Cardiac fibroblast (primary cell): ENCODE data around the gene REV3L.
"Not testable (repeated sequence)": the region's sequence is repeated elsewhere in the genome, so short reads cannot be mapped to it uniquely, and the experiment has no call there.

Experiments
- DNase-seq, 2 donors: peaks; one replicate each; pipeline versions ENCODE4 v3.0.0 to v3.0.0-alpha.2; 2010; ENCODE audit warnings: low read depth in 2 of 2
- H3K4me3 ChIP-seq, 2 donors: replicated peaks in 1 of 2; 1 replicate in 1 of 2; 2 replicates in 1 of 2; pipeline ENCODE4 v1.5.1; 2011; ENCODE audit warnings: low read depth in 2 of 2, low read length in 2 of 2, mild to moderate bottlenecking in 2 of 2, moderate library complexity in 1 of 2
- TF ChIP-seq, protein P1 (sequence below): IDR thresholded peaks from one replicate; pipeline ENCODE4 v1.5.1; 2011; ENCODE audit warnings: low read depth, mild to moderate bottlenecking, low read length, inconsistent platforms

The REV3L gene

DNA sequence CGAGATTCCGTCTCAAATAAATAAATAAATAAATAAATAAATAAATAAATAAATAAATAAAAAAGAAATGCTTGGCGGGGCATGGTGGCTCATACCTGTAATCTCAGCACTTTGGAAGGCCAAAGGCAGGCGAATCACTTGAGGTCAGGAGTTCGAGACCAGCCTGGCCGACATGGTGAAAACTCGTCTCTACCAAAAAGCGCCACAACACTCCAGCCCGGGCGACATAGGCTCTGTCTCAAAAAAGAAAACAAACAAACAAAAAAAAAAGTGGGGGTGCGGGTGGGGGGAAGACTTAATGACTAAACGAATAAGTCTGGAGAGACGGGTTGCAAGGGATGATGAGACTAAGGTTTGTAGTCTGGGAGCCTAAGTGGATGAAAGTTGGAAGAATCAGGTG lies 225.0 kb downstream of the REV3L start:
- no peak for DNase-seq
- no peak overlapping the region for H3K4me3 ChIP-seq
- TF ChIP-seq, protein P1, sequence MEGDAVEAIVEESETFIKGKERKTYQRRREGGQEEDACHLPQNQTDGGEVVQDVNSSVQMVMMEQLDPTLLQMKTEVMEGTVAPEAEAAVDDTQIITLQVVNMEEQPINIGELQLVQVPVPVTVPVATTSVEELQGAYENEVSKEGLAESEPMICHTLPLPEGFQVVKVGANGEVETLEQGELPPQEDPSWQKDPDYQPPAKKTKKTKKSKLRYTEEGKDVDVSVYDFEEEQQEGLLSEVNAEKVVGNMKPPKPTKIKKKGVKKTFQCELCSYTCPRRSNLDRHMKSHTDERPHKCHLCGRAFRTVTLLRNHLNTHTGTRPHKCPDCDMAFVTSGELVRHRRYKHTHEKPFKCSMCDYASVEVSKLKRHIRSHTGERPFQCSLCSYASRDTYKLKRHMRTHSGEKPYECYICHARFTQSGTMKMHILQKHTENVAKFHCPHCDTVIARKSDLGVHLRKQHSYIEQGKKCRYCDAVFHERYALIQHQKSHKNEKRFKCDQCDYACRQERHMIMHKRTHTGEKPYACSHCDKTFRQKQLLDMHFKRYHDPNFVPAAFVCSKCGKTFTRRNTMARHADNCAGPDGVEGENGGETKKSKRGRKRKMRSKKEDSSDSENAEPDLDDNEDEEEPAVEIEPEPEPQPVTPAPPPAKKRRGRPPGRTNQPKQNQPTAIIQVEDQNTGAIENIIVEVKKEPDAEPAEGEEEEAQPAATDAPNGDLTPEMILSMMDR = no peak

- peak in 1 of 2 donors; percentile 22 for DNase-seq
- TF ChIP-seq, protein P1 = no peak
- H3K4me3 ChIP-seq = no peak overlapping the region
These were observed 226.4 kb downstream of the REV3L start for GRCh38 chr6:111256646-111257045.

GRCh38 chr6:111255838-111256237 lies 227.2 kb downstream of the REV3L start:
- not testable (repeated sequence) for DNase-seq, H3K4me3 ChIP-seq

GRCh38 chr6:111254779-111255166 lies 228.2 kb downstream of the REV3L start:
- DNase-seq = no peak
- no peak overlapping the region for H3K4me3 ChIP-seq
- TF ChIP-seq, protein P1 = no peak

DNA sequence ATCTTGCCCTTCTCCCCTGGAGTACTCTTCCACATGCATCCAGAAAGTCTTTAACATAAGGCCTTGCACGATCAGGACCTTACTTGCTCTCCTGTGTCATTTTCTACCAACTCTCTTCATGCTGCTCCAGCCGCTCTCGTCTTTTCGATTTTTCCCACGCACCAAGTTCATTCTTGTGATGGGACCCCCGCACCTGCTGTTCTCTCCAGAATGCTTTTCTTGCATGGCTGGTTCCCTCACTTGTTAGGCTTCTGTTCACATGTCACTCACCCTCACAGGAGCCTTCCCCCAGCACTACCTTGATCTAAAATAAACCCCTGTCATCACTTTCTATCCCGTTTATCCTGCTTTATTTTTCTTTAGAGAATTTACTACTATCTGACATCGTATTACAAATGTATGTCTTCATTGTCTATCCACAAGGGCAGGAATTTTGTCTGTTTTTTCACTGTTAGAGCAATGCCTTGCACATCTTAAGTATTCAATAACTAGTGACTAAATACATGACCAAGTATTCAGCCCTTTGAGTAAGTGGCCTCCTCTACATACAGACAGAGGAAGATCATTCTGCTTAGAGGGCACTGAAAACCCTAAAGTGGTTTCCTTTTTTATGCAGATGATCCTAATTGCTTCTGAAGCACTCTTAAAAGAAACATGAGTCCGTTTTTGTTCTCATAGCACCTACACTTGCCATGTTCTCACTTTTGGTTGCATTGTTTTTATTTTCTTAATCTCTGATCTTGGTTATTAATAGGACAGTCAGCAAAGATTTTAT lies 228.8 kb downstream of the REV3L start:
- DNase-seq = no peak
- TF ChIP-seq, protein P1 = no peak
- H3K4me3 ChIP-seq = no peak overlapping the region

DNA sequence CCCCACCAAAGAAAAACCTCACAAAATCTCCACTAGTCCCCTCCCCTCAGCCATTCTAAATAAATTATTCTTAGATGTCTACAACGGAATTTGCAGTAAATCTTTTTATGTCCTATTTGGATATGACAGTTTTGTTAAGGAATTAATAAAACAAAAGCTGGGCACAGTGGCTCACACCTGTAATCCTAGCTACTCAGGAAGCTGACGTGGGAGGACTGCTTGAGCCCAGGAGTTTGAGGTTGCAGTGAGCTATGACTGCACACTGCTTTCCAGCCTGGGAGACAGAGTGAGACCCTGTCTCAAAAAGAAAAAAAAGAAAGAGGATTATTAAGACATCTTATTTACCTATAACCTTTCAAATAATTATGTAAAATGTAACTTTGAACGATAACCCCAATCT lies 230.3 kb downstream of the REV3L start:
- TF ChIP-seq, protein P1 = no peak
- DNase-seq = no peak

DNA sequence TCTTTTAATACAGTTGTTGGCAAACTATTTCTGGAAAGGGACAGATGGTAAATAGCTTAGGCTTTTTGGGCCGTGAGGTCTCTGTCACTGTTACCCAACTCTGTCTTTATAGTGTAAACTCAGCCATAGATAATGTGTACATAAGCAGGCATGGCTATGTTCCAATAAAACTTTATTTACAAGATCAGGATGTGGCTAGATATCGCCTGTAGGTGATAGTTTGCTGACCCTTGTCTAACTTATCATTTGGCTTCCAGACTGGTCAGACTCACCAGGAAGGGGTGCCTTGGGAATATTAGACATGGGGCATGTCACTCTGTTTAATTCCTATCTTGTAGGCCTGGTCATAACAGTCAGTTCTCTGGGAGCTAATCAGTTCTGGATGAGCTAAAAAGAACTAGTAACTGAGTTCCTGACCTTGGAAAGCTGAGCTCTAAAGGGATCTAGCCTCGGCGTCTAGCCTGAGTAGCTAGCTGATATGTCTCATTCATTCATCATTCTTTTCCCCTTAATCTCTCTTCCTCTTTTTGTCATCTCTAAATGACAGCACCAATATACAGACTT lies 232.1 kb downstream of the REV3L start:
- no peak overlapping the region for H3K4me3 ChIP-seq
- TF ChIP-seq, protein P1 = no peak
- DNase-seq = no peak

More for the DNA sequence above, 230.3 kb downstream of the REV3L start:
- H3K4me3 ChIP-seq = no peak overlapping the region
